ENCODE data around the gene FAM168B.

The FAM168B gene

DNA sequence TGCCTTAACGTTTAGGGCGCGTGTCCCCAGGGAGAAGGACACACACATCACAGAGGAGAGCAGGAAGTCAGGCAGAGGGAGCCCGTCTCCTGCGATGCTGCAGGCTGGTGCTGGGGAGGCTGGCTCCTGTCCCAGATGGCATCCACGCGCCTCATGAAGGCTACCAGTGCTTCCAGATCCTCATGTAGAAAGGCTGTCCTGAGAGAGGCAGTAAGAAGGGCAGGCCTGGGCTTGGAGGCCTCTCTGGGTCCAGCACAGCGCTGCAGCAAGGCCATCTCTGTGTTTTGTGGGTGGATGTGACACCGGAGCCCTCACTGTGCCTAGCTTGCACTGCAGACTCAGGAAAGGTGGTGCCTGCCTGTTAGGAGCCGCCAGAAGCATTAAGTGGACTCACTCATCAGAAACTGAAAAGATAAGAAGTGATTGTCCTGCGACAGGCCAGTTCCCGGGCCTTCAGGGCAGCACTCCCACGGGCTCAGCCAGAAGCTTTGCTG, 62.7 kb downstream of the FAM168B start:
- no peak for TF ChIP-seq EP300 (IDR thresholded peaks at IDR 0.05; ENCODE audit: borderline replicate concordance)
- TF ChIP-seq, protein P1, sequence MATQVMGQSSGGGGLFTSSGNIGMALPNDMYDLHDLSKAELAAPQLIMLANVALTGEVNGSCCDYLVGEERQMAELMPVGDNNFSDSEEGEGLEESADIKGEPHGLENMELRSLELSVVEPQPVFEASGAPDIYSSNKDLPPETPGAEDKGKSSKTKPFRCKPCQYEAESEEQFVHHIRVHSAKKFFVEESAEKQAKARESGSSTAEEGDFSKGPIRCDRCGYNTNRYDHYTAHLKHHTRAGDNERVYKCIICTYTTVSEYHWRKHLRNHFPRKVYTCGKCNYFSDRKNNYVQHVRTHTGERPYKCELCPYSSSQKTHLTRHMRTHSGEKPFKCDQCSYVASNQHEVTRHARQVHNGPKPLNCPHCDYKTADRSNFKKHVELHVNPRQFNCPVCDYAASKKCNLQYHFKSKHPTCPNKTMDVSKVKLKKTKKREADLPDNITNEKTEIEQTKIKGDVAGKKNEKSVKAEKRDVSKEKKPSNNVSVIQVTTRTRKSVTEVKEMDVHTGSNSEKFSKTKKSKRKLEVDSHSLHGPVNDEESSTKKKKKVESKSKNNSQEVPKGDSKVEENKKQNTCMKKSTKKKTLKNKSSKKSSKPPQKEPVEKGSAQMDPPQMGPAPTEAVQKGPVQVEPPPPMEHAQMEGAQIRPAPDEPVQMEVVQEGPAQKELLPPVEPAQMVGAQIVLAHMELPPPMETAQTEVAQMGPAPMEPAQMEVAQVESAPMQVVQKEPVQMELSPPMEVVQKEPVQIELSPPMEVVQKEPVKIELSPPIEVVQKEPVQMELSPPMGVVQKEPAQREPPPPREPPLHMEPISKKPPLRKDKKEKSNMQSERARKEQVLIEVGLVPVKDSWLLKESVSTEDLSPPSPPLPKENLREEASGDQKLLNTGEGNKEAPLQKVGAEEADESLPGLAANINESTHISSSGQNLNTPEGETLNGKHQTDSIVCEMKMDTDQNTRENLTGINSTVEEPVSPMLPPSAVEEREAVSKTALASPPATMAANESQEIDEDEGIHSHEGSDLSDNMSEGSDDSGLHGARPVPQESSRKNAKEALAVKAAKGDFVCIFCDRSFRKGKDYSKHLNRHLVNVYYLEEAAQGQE (IDR thresholded peaks at IDR 0.05; ENCODE audit: low read depth), result no peak
- no peak for TF ChIP-seq FOXM1 (IDR thresholded peaks at IDR 0.05; ENCODE audit: borderline replicate concordance, low read depth)
- no peak for TF ChIP-seq CEBPB (IDR thresholded peaks at IDR 0.05)
- TF ChIP-seq CREB1 (IDR thresholded peaks at IDR 0.05; ENCODE audit: low read depth), result no peak
- TF ChIP-seq TEAD4 (IDR thresholded peaks at IDR 0.05), result no peak
- TF ChIP-seq, protein P2, sequence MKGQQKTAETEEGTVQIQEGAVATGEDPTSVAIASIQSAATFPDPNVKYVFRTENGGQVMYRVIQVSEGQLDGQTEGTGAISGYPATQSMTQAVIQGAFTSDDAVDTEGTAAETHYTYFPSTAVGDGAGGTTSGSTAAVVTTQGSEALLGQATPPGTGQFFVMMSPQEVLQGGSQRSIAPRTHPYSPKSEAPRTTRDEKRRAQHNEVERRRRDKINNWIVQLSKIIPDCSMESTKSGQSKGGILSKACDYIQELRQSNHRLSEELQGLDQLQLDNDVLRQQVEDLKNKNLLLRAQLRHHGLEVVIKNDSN (IDR thresholded peaks at IDR 0.05), result no peak
- TF ChIP-seq YY1 (IDR thresholded peaks at IDR 0.05; ENCODE audit: low read depth), result no peak
- TF ChIP-seq, protein P3, sequence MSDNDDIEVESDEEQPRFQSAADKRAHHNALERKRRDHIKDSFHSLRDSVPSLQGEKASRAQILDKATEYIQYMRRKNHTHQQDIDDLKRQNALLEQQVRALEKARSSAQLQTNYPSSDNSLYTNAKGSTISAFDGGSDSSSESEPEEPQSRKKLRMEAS (IDR thresholded peaks at IDR 0.05), result no peak
- no peak for TF ChIP-seq ZBTB7A (IDR thresholded peaks at IDR 0.05; ENCODE audit: low read depth)
- TF ChIP-seq EGR1 (IDR thresholded peaks at IDR 0.05), result no peak
- TF ChIP-seq TCF12 (IDR thresholded peaks at IDR 0.05; ENCODE audit: low read depth), result no peak
- TF ChIP-seq TAF1 (IDR thresholded peaks at IDR 0.05; ENCODE audit: low read depth), result no peak
- no peak for TF ChIP-seq RAD21 (IDR thresholded peaks at IDR 0.05; ENCODE audit: low read depth)
- no peak for TF ChIP-seq NFIC (IDR thresholded peaks at IDR 0.05)

DNA sequence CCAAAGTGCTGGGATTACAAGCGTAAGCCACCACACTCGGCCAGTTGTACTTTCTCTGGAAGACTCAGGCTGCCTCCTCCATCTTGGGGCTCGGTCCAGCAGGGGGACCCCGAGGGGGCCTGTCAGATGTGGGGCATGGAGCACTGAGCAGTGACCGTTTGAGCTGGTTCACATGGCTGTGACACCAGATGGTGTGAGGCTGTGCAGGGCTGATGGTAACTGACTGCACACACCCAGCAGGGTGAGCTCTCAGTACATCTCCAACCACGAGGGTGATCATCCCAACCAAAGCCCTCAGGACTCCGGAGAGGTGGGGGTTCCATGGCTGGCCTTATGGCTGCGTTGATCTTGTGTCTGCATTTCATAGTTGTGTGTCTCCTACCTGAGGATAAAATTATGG, 63.4 kb downstream of the FAM168B start:
- TF ChIP-seq TCF12 (IDR thresholded peaks at IDR 0.05; ENCODE audit: low read depth) (no peak), ZBTB7A (IDR thresholded peaks at IDR 0.05; ENCODE audit: low read depth) (no peak), TAF1 (IDR thresholded peaks at IDR 0.05; ENCODE audit: low read depth) (no peak)

DNA sequence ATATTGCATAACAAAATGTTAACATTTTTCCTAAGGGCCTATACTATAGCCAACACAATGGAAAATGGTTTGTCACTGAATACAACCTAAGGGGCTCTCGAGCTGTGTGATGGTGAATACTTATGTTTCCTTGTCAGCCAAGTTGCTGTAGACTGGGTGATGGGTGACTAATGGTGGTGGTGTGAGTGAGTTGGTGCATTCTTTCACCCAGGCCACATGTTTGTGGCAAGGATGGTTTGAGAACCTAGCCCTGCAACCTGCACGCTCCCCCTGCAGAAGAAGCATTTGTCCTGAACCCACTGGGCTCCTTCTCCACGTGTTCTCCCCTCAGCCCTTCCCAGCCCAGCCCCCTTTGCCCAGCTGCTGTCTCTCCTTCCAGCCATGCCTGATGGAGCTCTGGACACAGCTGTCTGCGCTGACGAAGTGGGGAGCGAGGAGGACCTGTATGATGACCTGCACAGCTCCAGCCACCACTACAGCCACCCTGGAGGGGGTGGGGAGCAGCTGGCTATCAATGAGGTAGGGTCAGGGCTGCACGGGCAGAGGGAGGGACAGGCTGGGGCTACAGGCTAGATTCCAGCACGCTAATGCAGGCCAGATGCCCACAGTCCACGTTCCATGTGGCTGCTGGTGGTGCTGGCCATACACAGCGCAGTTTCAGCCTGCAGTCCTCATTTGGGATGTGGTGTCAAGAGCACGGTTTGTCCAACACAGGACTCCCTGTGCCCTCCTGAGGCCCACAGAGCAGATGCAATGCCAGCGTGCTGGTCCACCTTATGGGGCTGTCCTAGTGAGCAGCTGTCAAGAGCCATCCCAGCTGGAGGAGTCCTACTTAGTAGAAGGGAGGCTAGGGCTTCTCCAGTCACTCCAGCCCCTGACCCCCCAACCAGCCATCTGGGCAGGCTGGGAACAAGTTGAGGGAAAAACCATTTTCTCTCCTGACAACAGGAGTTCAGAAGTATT, 65.4 kb downstream of the FAM168B start:
- TF ChIP-seq NFIC (IDR thresholded peaks at IDR 0.05) (no peak), CREB1 (IDR thresholded peaks at IDR 0.05; ENCODE audit: low read depth) (no peak), YY1 (IDR thresholded peaks at IDR 0.05; ENCODE audit: low read depth) (no peak), ZBTB7A (IDR thresholded peaks at IDR 0.05; ENCODE audit: low read depth) (no peak), TAF1 (IDR thresholded peaks at IDR 0.05; ENCODE audit: low read depth) (no peak), TEAD4 (IDR thresholded peaks at IDR 0.05) (no peak), FOXM1 (IDR thresholded peaks at IDR 0.05; ENCODE audit: borderline replicate concordance, low read depth) (no peak), CEBPB (IDR thresholded peaks at IDR 0.05) (no peak)
- TF ChIP-seq, protein P3 (IDR thresholded peaks at IDR 0.05), result no peak
- TF ChIP-seq, protein P1 (IDR thresholded peaks at IDR 0.05; ENCODE audit: low read depth), result no peak
- TF ChIP-seq, protein P2 (IDR thresholded peaks at IDR 0.05), result no peak

DNA sequence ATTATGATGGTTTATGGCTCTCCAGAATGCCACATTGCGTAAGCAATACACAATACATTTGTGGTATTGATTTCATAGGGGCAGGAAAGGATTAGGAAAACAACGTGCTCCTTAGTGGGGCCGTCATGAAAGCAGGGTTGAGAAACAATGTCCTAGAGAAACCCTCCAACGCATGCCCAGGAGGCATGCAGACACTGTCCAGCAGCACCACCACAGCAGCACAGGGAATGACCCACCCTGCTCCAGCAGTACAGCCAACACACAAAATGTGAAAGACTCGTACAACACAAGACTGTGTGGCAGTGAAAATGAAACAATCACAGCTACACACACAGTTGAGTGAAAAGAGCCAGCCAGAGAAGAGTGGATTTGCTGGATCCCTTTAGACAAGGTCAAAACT, 66.3 kb downstream of the FAM168B start:
- TF ChIP-seq CREB1 (IDR thresholded peaks at IDR 0.05; ENCODE audit: low read depth) (no peak), RAD21 (IDR thresholded peaks at IDR 0.05; ENCODE audit: low read depth) (no peak), TEAD4 (IDR thresholded peaks at IDR 0.05) (no peak), ZBTB7A (IDR thresholded peaks at IDR 0.05; ENCODE audit: low read depth) (no peak), TAF1 (IDR thresholded peaks at IDR 0.05; ENCODE audit: low read depth) (no peak), EP300 (IDR thresholded peaks at IDR 0.05; ENCODE audit: borderline replicate concordance) (no peak), EGR1 (IDR thresholded peaks at IDR 0.05) (no peak), CEBPB (IDR thresholded peaks at IDR 0.05) (no peak), YY1 (IDR thresholded peaks at IDR 0.05; ENCODE audit: low read depth) (no peak), FOXM1 (IDR thresholded peaks at IDR 0.05; ENCODE audit: borderline replicate concordance, low read depth) (no peak), TCF12 (IDR thresholded peaks at IDR 0.05; ENCODE audit: low read depth) (no peak), NFIC (IDR thresholded peaks at IDR 0.05) (no peak)
- TF ChIP-seq, protein P3 (IDR thresholded peaks at IDR 0.05), result no peak
- TF ChIP-seq, protein P2 (IDR thresholded peaks at IDR 0.05), result no peak
- TF ChIP-seq, protein P1 (IDR thresholded peaks at IDR 0.05; ENCODE audit: low read depth), result no peak

All from Ishikawa (cell line).